OCI-LY7 (cell line): ENCODE data around the gene SIAE. TPM values are rescaled to one million over a fixed set of nuclear protein-coding genes. Genes with fewer than 3 reads are reported as not detected.

Experiments used
- BruUV-seq: library from RNA; stranded (reverse); fragments of 400-500 nt; replicated peaks from 2 replicates; lab custom pipeline; 2021; lab: Mats Ljungman, UMichigan
- CTCF ChIA-PET: fragments of 300-600 bp; sonication (Branson Sonifier 250); formaldehyde crosslinking; loops from one replicate; lab custom pipeline; 2022; ENCODE audit warnings: antibody characterized with exemption; ENCODE audit not compliant: unreplicated experiment; lab: Charles Lee
- POLR2A ChIA-PET: fragments of 300-600 bp; sonication (Branson Sonifier 250); formaldehyde crosslinking; loops from one replicate; lab custom pipeline; 2022; ENCODE audit warnings: antibody characterized with exemption; lab: Charles Lee
- DNase-seq: peaks from one replicate; pipeline ENCODE4 v3.0.0-alpha.2; 2015; ENCODE audit warnings: low spot score
- H2AFZ ChIP-seq: fragments of 200-600 bp; sonication (generic), shearing (Covaris generic); 2 replicates; pipeline ENCODE4 v1.6.1; 2014; ENCODE audit warnings: mild to moderate bottlenecking, antibody characterized with exemption, low read length, moderate library complexity
- H3K27ac ChIP-seq: fragments of 200-600 bp; sonication (generic); 2 replicates; pipeline ENCODE4 v1.5.1; 2014; ENCODE audit warnings: mixed run types, low read depth, mild to moderate bottlenecking, moderate library complexity, low read length, inconsistent platforms; ENCODE audit not compliant: poor library complexity, severe bottlenecking
- H3K36me3 ChIP-seq: fragments of 200-600 bp; sonication (generic); 2 replicates; pipeline ENCODE4 v1.6.1; 2014; ENCODE audit warnings: mild to moderate bottlenecking, antibody characterized with exemption, low read length, moderate library complexity, mixed read lengths; ENCODE audit not compliant: insufficient read depth
- H3K4me1 ChIP-seq: fragments of 200-600 bp; sonication (generic); 2 replicates; pipeline ENCODE4 v1.5.1; 2014; ENCODE audit warnings: mild to moderate bottlenecking, low read length; ENCODE audit not compliant: insufficient read depth, poor library complexity, severe bottlenecking
- H3K4me2 ChIP-seq: fragments of 200-600 bp; sonication (generic); 2 replicates; pipeline ENCODE4 v1.6.1; 2014; ENCODE audit warnings: mild to moderate bottlenecking, low read length
- H3K4me3 ChIP-seq: fragments of 200-600 bp; sonication (generic); 2 replicates; pipeline ENCODE4 v1.5.1; 2014; ENCODE audit warnings: mild to moderate bottlenecking, low read depth, low read length; ENCODE audit not compliant: poor library complexity, severe bottlenecking
- H3K79me2 ChIP-seq: fragments of 200-600 bp; sonication (generic); 2 replicates; pipeline ENCODE4 v1.6.1; 2016; ENCODE audit warnings: low read depth, mild to moderate bottlenecking, low read length, moderate library complexity, mixed read lengths; ENCODE audit not compliant: insufficient read depth
- H3K9me2 ChIP-seq: fragments of 200-600 bp; sonication (generic); 2 replicates; pipeline ENCODE4 v1.6.1; 2016; ENCODE audit warnings: mild to moderate bottlenecking, low read length, mixed read lengths; ENCODE audit not compliant: insufficient read depth
- H3K9me3 ChIP-seq: fragments of 200-600 bp; sonication (generic); 2 replicates; pipeline ENCODE4 v1.6.1; 2014; ENCODE audit warnings: mild to moderate bottlenecking, mixed run types, low read length, mixed read lengths
- H4K20me1 ChIP-seq: fragments of 200-600 bp; sonication (generic); 2 replicates; pipeline ENCODE4 v1.6.1; 2014; ENCODE audit warnings: mild to moderate bottlenecking, antibody characterized with exemption, low read length, moderate library complexity, mixed read lengths; ENCODE audit not compliant: insufficient read depth
- CTCF ChIP-seq: fragments of 200-600 bp; sonication (generic); conservative IDR thresholded peaks from 2 replicates; pipeline ENCODE4 v1.5.1; 2014; ENCODE audit warnings: mild to moderate bottlenecking, antibody characterized with exemption, low read length, moderate library complexity, mixed read lengths
- EZH2phosphoT487 ChIP-seq: fragments of 200-600 bp; sonication (generic); IDR thresholded peaks from 2 replicates; pipeline ENCODE4 v1.6.1; 2018; ENCODE audit warnings: low read depth, borderline replicate concordance, mild to moderate bottlenecking, mixed run types, antibody characterized with exemption, low read length, moderate library complexity, mixed read lengths
- intact Hi-C: fragments of 100-400 bp; cut with micrococcal nuclease; formaldehyde crosslinking; loops from one replicate; pipeline ENCODE4 v1.10.0; 2022; ENCODE audit not compliant: unreplicated experiment
- total RNA-seq, 2 experiments: library from RNA; depleted of rRNA in 1 of 2; stranded (reverse); fragments of >200 nt in 1 of 2; shearing (Covaris generic) in 1 of 2; gene quantifications; 2 replicates each; pipeline ENCODE4 v1.2.3, GENCODE V29; 2014 to 2022

Gene SIAE
- total RNA-seq, 2 experiments from 2014 or later, result 2.6 to 8.6 TPM

GRCh38 chr11:124662106-124662505, 11.4 kb downstream of the SIAE start:
- H3K79me2 ChIP-seq, result no peaks in the 10 kb centered on the region
- H3K36me3 ChIP-seq, result 0 out of 2 replicates have a peak, but pooled peaks cover 3% of the 10 kb centered on the region
- ChIA-PET POLR2A (interaction anchor here (1.0 to 1.2 kb wide), 3 partner anchors 11 to 39 kb away, joined by 3 to 4 read pairs (median 4); partner anchors contain the start of genes SIAE, SPA17 and TBRG1), CTCF (no interaction called here)
- no peaks in the 10 kb centered on the region for H3K9me3 ChIP-seq
- BruUV-seq, result no TSS peak
- no peak overlapping the region for H3K27ac ChIP-seq
- no peak overlapping the region for H2AFZ ChIP-seq
- no peak overlapping the region for H3K4me3 ChIP-seq
- intact Hi-C loops, result no loop called here
- no peaks in the 10 kb centered on the region for H4K20me1 ChIP-seq
- H3K4me1 ChIP-seq, result no peaks in the 10 kb centered on the region
- DNase-seq, result no peak
- H3K9me2 ChIP-seq, result no peaks in the 10 kb centered on the region
- no peak overlapping the region for H3K4me2 ChIP-seq
- TF ChIP-seq EZH2phosphoT487, result no peak
- TF ChIP-seq CTCF, result no peak

- no peak overlapping the region for H3K27ac ChIP-seq
- no peak for TF ChIP-seq EZH2phosphoT487
- TF ChIP-seq CTCF, result no peak
- H3K9me2 ChIP-seq, result no peaks in the 10 kb centered on the region
- 0 out of 2 replicates have a peak, but pooled peaks cover 3% of the 10 kb centered on the region for H3K36me3 ChIP-seq
- intact Hi-C loops, result no loop called here
- H2AFZ ChIP-seq, result no peak overlapping the region
- no peak overlapping the region for H3K4me3 ChIP-seq
- H3K79me2 ChIP-seq, result no peaks in the 10 kb centered on the region
- no TSS peak for BruUV-seq
- no peaks in the 10 kb centered on the region for H3K4me1 ChIP-seq
- H3K4me2 ChIP-seq, result no peak overlapping the region
- H4K20me1 ChIP-seq, result no peaks in the 10 kb centered on the region
- ChIA-PET CTCF (no interaction called here), POLR2A (interaction anchor here (1.0 to 1.2 kb wide), 3 partner anchors 12 to 38 kb away, joined by 3 to 4 read pairs (median 4); partner anchors contain the start of genes SIAE, SPA17 and TBRG1)
- H3K9me3 ChIP-seq, result no peaks in the 10 kb centered on the region
- DNase-seq, result no peak
These were observed 12.0 kb downstream of the SIAE start for GRCh38 chr11:124661553-124661952.

GRCh38 chr11:124658986-124659385, 14.6 kb downstream of the SIAE start:
- DNase-seq, result no peak
- TF ChIP-seq CTCF (no peak), EZH2phosphoT487 (no peak)
- no peaks in the 10 kb centered on the region for H3K9me3 ChIP-seq

More at GRCh38 chr11:124658986-124659385, 14.6 kb downstream of the SIAE start:
- no peaks in the 10 kb centered on the region for H3K9me2 ChIP-seq
- intact Hi-C loops, result no loop called here
- no peak overlapping the region for H3K4me3 ChIP-seq
- 0 out of 2 replicates have a peak, but pooled peaks cover 3% of the 10 kb centered on the region for H3K36me3 ChIP-seq
- BruUV-seq, result no TSS peak
- ChIA-PET POLR2A (interaction anchor here (0.9 kb wide), 1 partner anchor 36 kb away, joined by 3 read pairs; the partner anchor contains the start of gene TBRG1), CTCF (no interaction called here)
- H4K20me1 ChIP-seq, result no peaks in the 10 kb centered on the region
- H2AFZ ChIP-seq, result no peak overlapping the region
- H3K4me2 ChIP-seq, result no peak overlapping the region
- H3K27ac ChIP-seq, result no peak overlapping the region
- no peaks in the 10 kb centered on the region for H3K79me2 ChIP-seq
- no peaks in the 10 kb centered on the region for H3K4me1 ChIP-seq
